Measurements from ENCODE around the gene EVI5L. TPM values are rescaled to one million over a fixed set of nuclear protein-coding genes. Genes with fewer than 3 reads are reported as not detected.

Gene EVI5L
- total and polyA plus RNA-seq, 2 of the 13 experiments (the other 11 are each of a cell fraction or from before 2014, with no cell fraction given) = 1.7 to 2.4 TPM

GRCh38 chr19:7844951-7845350, 14.9 kb downstream of the EVI5L start:
- DNase-seq (ENCODE audit: low spot score) (no peak), ATAC-seq (peak; percentile 39), FAIRE-seq (no peak)
- Histone ChIP-seq H3K9ac (ENCODE audit: insufficient read depth, low read depth, low read length) (no peak overlapping the region), H4K20me1 (ENCODE audit: insufficient read depth, low read length) (no peaks in the 10 kb centered on the region), H3K9me3 (ENCODE audit: low read length) (no peaks in the 10 kb centered on the region), H3K27ac (ENCODE audit: extremely low read length, insufficient read depth, low read length) (no peak overlapping the region), H3K79me2 (ENCODE audit: insufficient read depth, low read length) (no peaks in the 10 kb centered on the region), H3K36me3 (replicated peaks in 1 of 2; ENCODE audit: control insufficient read depth in 1 of 2, insufficient read depth in 2 of 2, low read length in 2 of 2) (no peaks in the 10 kb centered on the region), H2AFZ (ENCODE audit: low read length) (no peak overlapping the region), H3K27me3 (ENCODE audit: control insufficient read depth in 1 of 2, insufficient read depth in 2 of 2, low read length in 2 of 2) (peaks cover 0 to under 1% of the 10 kb centered on the region in 2 experiments; a peak in 1 of 5 replicates), H3K4me3 (replicated peaks in 1 of 3; ENCODE audit: insufficient read depth in 1 of 3, low read depth in 2 of 3, low read length in 3 of 3) (peak overlapping the region in 1 of 3 experiments; percentile 48; a peak in 2 of 6 replicates), H3K4me2 (ENCODE audit: low read depth, low read length) (peak overlapping the region; percentile 56), H3K4me1 (ENCODE audit: insufficient read depth, low read length) (peaks cover 27% of the 10 kb centered on the region)
- intact Hi-C loops (cut with micrococcal nuclease; ENCODE audit: unreplicated experiment) (no loop called here), in situ Hi-C loops (cut with HindIII; ENCODE audit: extremely low pct_ligation_motif_present, low pct_unique_long_range_greater_than_20kb) (no loop called here)
- no peak for TF ChIP-seq MXD1 (CRISPR knock-in tag; IDR thresholded peaks at IDR 0.05)
- peak; percentile 59 for TF ChIP-seq NR2F6 (IDR thresholded peaks at IDR 0.05)
- TF ChIP-seq NR2F6 (CRISPR knock-in tag; IDR thresholded peaks at IDR 0.05) = peak; percentile 74
- peak; percentile 22; the same call in 1 of the 2 replicates for TF ChIP-seq ZNF891 (CRISPR knock-in tag; IDR thresholded peaks at IDR 0.05)
- no peak for TF ChIP-seq ZSCAN21 (CRISPR knock-in tag; IDR thresholded peaks at IDR 0.05; ENCODE audit: borderline replicate concordance)
- TF ChIP-seq KDM4B (CRISPR knock-in tag; IDR thresholded peaks at IDR 0.05) = no peak
- no peak for TF ChIP-seq ZNF382 (CRISPR knock-in tag; IDR thresholded peaks at IDR 0.05; ENCODE audit: borderline replicate concordance)
- TF ChIP-seq THRA (CRISPR knock-in tag; IDR thresholded peaks at IDR 0.05; ENCODE audit: borderline replicate concordance) = peak; percentile 85; the same call in 1 of the 2 replicates
- peak; percentile 69; the same call in 1 of the 2 replicates for TF ChIP-seq MTA1 (CRISPR knock-in tag; IDR thresholded peaks at IDR 0.05; ENCODE audit: borderline replicate concordance)
- TF ChIP-seq, protein P1, sequence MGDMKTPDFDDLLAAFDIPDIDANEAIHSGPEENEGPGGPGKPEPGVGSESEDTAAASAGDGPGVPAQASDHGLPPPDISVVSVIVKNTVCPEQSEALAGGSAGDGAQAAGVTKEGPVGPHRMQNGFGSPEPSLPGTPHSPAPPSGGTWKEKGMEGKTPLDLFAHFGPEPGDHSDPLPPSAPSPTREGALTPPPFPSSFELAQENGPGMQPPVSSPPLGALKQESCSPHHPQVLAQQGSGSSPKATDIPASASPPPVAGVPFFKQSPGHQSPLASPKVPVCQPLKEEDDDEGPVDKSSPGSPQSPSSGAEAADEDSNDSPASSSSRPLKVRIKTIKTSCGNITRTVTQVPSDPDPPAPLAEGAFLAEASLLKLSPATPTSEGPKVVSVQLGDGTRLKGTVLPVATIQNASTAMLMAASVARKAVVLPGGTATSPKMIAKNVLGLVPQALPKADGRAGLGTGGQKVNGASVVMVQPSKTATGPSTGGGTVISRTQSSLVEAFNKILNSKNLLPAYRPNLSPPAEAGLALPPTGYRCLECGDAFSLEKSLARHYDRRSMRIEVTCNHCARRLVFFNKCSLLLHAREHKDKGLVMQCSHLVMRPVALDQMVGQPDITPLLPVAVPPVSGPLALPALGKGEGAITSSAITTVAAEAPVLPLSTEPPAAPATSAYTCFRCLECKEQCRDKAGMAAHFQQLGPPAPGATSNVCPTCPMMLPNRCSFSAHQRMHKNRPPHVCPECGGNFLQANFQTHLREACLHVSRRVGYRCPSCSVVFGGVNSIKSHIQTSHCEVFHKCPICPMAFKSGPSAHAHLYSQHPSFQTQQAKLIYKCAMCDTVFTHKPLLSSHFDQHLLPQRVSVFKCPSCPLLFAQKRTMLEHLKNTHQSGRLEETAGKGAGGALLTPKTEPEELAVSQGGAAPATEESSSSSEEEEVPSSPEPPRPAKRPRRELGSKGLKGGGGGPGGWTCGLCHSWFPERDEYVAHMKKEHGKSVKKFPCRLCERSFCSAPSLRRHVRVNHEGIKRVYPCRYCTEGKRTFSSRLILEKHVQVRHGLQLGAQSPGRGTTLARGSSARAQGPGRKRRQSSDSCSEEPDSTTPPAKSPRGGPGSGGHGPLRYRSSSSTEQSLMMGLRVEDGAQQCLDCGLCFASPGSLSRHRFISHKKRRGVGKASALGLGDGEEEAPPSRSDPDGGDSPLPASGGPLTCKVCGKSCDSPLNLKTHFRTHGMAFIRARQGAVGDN (CRISPR knock-in tag; IDR thresholded peaks at IDR 0.05) = peak; percentile 52; the same call in 1 of the 2 replicates
- TF ChIP-seq RXRB (CRISPR knock-in tag; IDR thresholded peaks at IDR 0.05; ENCODE audit: borderline replicate concordance) = 0 out of 2 replicates have a peak, but pooled peaks have one; percentile 16
- peak; percentile 40; the same call in 1 of the 2 replicates for TF ChIP-seq RXRA (CRISPR knock-in tag; IDR thresholded peaks at IDR 0.05)
- 0 out of 2 replicates have a peak, but pooled peaks have one; percentile 25 for TF ChIP-seq NR2F2 (IDR thresholded peaks at IDR 0.05; ENCODE audit: borderline replicate concordance, low read depth)
- no peak for TF ChIP-seq ZNF562 (CRISPR knock-in tag; IDR thresholded peaks at IDR 0.05; ENCODE audit: borderline replicate concordance)
- TF ChIP-seq, protein P2, sequence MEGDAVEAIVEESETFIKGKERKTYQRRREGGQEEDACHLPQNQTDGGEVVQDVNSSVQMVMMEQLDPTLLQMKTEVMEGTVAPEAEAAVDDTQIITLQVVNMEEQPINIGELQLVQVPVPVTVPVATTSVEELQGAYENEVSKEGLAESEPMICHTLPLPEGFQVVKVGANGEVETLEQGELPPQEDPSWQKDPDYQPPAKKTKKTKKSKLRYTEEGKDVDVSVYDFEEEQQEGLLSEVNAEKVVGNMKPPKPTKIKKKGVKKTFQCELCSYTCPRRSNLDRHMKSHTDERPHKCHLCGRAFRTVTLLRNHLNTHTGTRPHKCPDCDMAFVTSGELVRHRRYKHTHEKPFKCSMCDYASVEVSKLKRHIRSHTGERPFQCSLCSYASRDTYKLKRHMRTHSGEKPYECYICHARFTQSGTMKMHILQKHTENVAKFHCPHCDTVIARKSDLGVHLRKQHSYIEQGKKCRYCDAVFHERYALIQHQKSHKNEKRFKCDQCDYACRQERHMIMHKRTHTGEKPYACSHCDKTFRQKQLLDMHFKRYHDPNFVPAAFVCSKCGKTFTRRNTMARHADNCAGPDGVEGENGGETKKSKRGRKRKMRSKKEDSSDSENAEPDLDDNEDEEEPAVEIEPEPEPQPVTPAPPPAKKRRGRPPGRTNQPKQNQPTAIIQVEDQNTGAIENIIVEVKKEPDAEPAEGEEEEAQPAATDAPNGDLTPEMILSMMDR (CRISPR knock-in tag; IDR thresholded peaks at IDR 0.05) = 0 out of 2 replicates have a peak, but pooled peaks have one; percentile 17
- TF ChIP-seq NR2F1 (CRISPR knock-in tag; IDR thresholded peaks at IDR 0.05) = peak in 1 of 2 experiments; percentile 77; a peak in 2 of 4 replicates
- TF ChIP-seq MIXL1 (CRISPR knock-in tag; IDR thresholded peaks at IDR 0.05) = no peak
- no peak for TF ChIP-seq ZSCAN30 (CRISPR knock-in tag; IDR thresholded peaks at IDR 0.05)
- POLR2A ChIA-PET = interaction anchor here (1.2 to 1.6 kb wide), 2 partner anchors 76 to 99 kb away, joined by 5 to 6 read pairs; partner anchors contain the start of genes SNAPC2 and TIMM44
- CTCF ChIA-PET (ENCODE audit: low intra/inter-chr PET ratio, low total read pairs) = no interaction called here
- no TSS peak for BruUV-seq (replicated peaks)
- 12% methylated on average over 7 of the region's 10 CpGs for WGBS (ENCODE audit: low lambda C conversion rate)
